22Rv1 (cell line): ENCODE measurements around the gene UTS2R.

Experiments used
- H3K27ac ChIP-seq: fragments of 450-650 bp; 2 replicates; pipeline ENCODE4 v1.5.1; 2017
- CTCF ChIP-seq: fragments of 450-650 bp; IDR thresholded peaks from 2 replicates; pipeline ENCODE4 v1.5.1; 2017; ENCODE audit warnings: mild to moderate bottlenecking
- ZFX ChIP-seq: fragments of 450-650 bp; IDR thresholded peaks from 2 replicates; pipeline ENCODE4 v1.6.1; 2017; ENCODE audit warnings: antibody characterized with exemption, borderline replicate concordance

UTS2R gene

GRCh38 chr17:82330322-82331239 is 41.0 kb upstream of the UTS2R start:
- H3K27ac ChIP-seq = no peak overlapping the region
- no peak for TF ChIP-seq CTCF
- no peak for TF ChIP-seq ZFX

GRCh38 chr17:82331345-82331939 is 40.1 kb upstream of the UTS2R start:
- TF ChIP-seq CTCF = no peak
- no peak for TF ChIP-seq ZFX

GRCh38 chr17:82332669-82333278 is 38.8 kb upstream of the UTS2R start:
- TF ChIP-seq CTCF (peak; percentile 24), ZFX (no peak)
- H3K27ac ChIP-seq = peak overlapping the region; percentile 91

More at GRCh38 chr17:82331345-82331939, 40.1 kb upstream of the UTS2R start:
- H3K27ac ChIP-seq = peak overlapping the region; percentile 91

- TF ChIP-seq CTCF = no peak
- TF ChIP-seq ZFX = no peak
- H3K27ac ChIP-seq = peak within 1 kb of the TSS; percentile 91
These were observed 38.0 kb upstream of the UTS2R start, which contains the start of gene SECTM1 for GRCh38 chr17:82333279-82334171. Gene SECTM1, minus strand, starts transcription at chr17:82333766. Its CDS starts 6,526 bp downstream, at chr17:82327240.

GRCh38 chr17:82334204-82334621 is 37.4 kb upstream of the UTS2R start:
- no peak for TF ChIP-seq ZFX
- TF ChIP-seq CTCF = no peak
- H3K27ac ChIP-seq = peak overlapping the region; percentile 91

GRCh38 chr17:82334622-82335394 is 36.8 kb upstream of the UTS2R start:
- peak overlapping the region; percentile 91 for H3K27ac ChIP-seq
- TF ChIP-seq ZFX (no peak), CTCF (no peak)
